GM18867 (cell line): Measurements from ENCODE around the gene EFR3B.

ENCODE experiments used
- ATAC-seq: cut with Tn5 transposase; IDR thresholded peaks from one replicate; pipeline ENCODE4 v1.9.1; 2021; ENCODE audit warnings: mild to moderate bottlenecking, moderate library complexity; ENCODE audit not compliant: unreplicated experiment

The EFR3B gene

GRCh38 chr2:25068217-25068616 is 26.3 kb downstream of the EFR3B start:
- no peak for ATAC-seq

GRCh38 chr2:25071966-25072365 is 30.1 kb downstream of the EFR3B start:
- no peak for ATAC-seq

- ATAC-seq, result no peak
Observed at GRCh38 chr2:25072606-25073005, 30.7 kb downstream of the EFR3B start.

GRCh38 chr2:25073025-25073424 is 31.1 kb downstream of the EFR3B start:
- ATAC-seq, result no peak

GRCh38 chr2:25073914-25074313 is 32.0 kb downstream of the EFR3B start:
- no peak for ATAC-seq

GRCh38 chr2:25074826-25075225 is 33.0 kb downstream of the EFR3B start:
- ATAC-seq, result no peak

- no peak for ATAC-seq
Observed at GRCh38 chr2:25076749-25077148, 34.9 kb downstream of the EFR3B start.

GRCh38 chr2:25077789-25078169 is 35.9 kb downstream of the EFR3B start:
- ATAC-seq, result no peak

GRCh38 chr2:25078170-25079049 is 36.5 kb downstream of the EFR3B start:
- no peak for ATAC-seq

- ATAC-seq, result no peak
Observed at GRCh38 chr2:25079050-25079635, 37.3 kb downstream of the EFR3B start.

- ATAC-seq, result no peak
Observed at GRCh38 chr2:25081237-25081790, 39.4 kb downstream of the EFR3B start.

- ATAC-seq, result no peak
Observed at GRCh38 chr2:25082002-25082622, 40.2 kb downstream of the EFR3B start.

- no peak for ATAC-seq
Observed at GRCh38 chr2:25085761-25086560, 44.1 kb downstream of the EFR3B start.

- ATAC-seq, result no peak
Observed at GRCh38 chr2:25088817-25089516, 47.1 kb downstream of the EFR3B start.

GRCh38 chr2:25089605-25090315 is 47.9 kb downstream of the EFR3B start:
- no peak for ATAC-seq

GRCh38 chr2:25090801-25091200 is 48.9 kb downstream of the EFR3B start:
- no peak for ATAC-seq

- no peak for ATAC-seq
Observed at GRCh38 chr2:25091265-25091664, 49.4 kb downstream of the EFR3B start.

- ATAC-seq, result no peak
Observed at GRCh38 chr2:25098056-25098455, 56.2 kb downstream of the EFR3B start.

- no peak for ATAC-seq
Observed at GRCh38 chr2:25098670-25099486, 57.0 kb downstream of the EFR3B start.
